Parathyroid adenoma (tissue), 2 donors: ENCODE results near the gene DACH1.

ENCODE experiments used
- H2AFZ ChIP-seq: fragments of 300-600 bp; sonication (generic); one replicate; pipeline ENCODE4 v1.7.0; 2017; ENCODE audit warnings: antibody characterized with exemption, mild to moderate bottlenecking
- H3K27ac ChIP-seq: fragments of 300-600 bp; sonication (generic); one replicate; pipeline ENCODE4 v1.7.0; 2017
- H3K27me3 ChIP-seq: fragments of 300-600 bp; sonication (generic); one replicate; pipeline ENCODE4 v1.7.0; 2017; ENCODE audit warnings: low read length; ENCODE audit not compliant: control insufficient read depth, insufficient read depth
- H3K36me3 ChIP-seq: fragments of 300-600 bp; sonication (generic); one replicate; pipeline ENCODE4 v1.7.0; 2017; ENCODE audit warnings: low read length; ENCODE audit not compliant: control insufficient read depth, insufficient read depth
- H3K4me1 ChIP-seq: fragments of 300-600 bp; sonication (generic); one replicate; pipeline ENCODE4 v1.7.0; 2017; ENCODE audit warnings: control low read depth
- H3K4me2 ChIP-seq: fragments of 300-600 bp; sonication (generic); one replicate; pipeline ENCODE4 v1.7.0; 2017; ENCODE audit warnings: low read length
- H3K4me3 ChIP-seq: fragments of 300-600 bp; sonication (generic); one replicate; pipeline ENCODE4 v1.7.0; 2017; ENCODE audit warnings: low read depth, low read length
- H3K79me2 ChIP-seq: fragments of 300-600 bp; sonication (generic); one replicate; pipeline ENCODE4 v1.7.0; 2017; ENCODE audit warnings: control low read depth
- H3K9ac ChIP-seq: fragments of 300-600 bp; sonication (generic); one replicate; pipeline ENCODE4 v1.7.0; 2017; ENCODE audit warnings: mild to moderate bottlenecking
- H3K9me3 ChIP-seq: fragments of 300-600 bp; sonication (generic); one replicate; pipeline ENCODE4 v1.7.0; 2017; ENCODE audit warnings: low read length; ENCODE audit not compliant: control insufficient read depth
- CTCF ChIP-seq: fragments of 300-600 bp; sonication (generic); IDR thresholded peaks from one replicate; pipeline ENCODE4 v1.7.0; 2017; ENCODE audit warnings: antibody characterized with exemption, mild to moderate bottlenecking
- donor health status: primary hyperparathyroidism.

DACH1 gene

GRCh38 chr13:71729441-71729840 is 137.6 kb downstream of the DACH1 start:
- Histone ChIP-seq H3K4me3 (no peak overlapping the region), H3K36me3 (no peaks in the 10 kb centered on the region), H3K9me3 (no peaks in the 10 kb centered on the region), H2AFZ (no peak overlapping the region), H3K4me1 (no peaks in the 10 kb centered on the region), H3K27me3 (no peaks in the 10 kb centered on the region), H3K9ac (no peak overlapping the region), H3K27ac (no peak overlapping the region), H3K4me2 (no peak overlapping the region), H3K79me2 (no peaks in the 10 kb centered on the region)
- no peak for TF ChIP-seq CTCF

GRCh38 chr13:71727662-71728061 is 139.3 kb downstream of the DACH1 start:
- Histone ChIP-seq H3K9me3 (no peaks in the 10 kb centered on the region), H3K27me3 (no peaks in the 10 kb centered on the region), H3K4me2 (no peak overlapping the region), H3K9ac (no peak overlapping the region), H3K4me1 (no peaks in the 10 kb centered on the region), H3K36me3 (no peaks in the 10 kb centered on the region), H3K27ac (no peak overlapping the region), H3K4me3 (no peak overlapping the region), H3K79me2 (no peaks in the 10 kb centered on the region), H2AFZ (no peak overlapping the region)
- TF ChIP-seq CTCF: no peak

GRCh38 chr13:71727042-71727441 is 140.0 kb downstream of the DACH1 start:
- H3K4me1 ChIP-seq: no peaks in the 10 kb centered on the region
- no peak overlapping the region for H3K27ac ChIP-seq
- no peaks in the 10 kb centered on the region for H3K79me2 ChIP-seq
- no peaks in the 10 kb centered on the region for H3K27me3 ChIP-seq
- no peak for TF ChIP-seq CTCF
- no peak overlapping the region for H3K9ac ChIP-seq
- no peak overlapping the region for H3K4me2 ChIP-seq
- H2AFZ ChIP-seq: no peak overlapping the region
- no peak overlapping the region for H3K4me3 ChIP-seq
- no peaks in the 10 kb centered on the region for H3K36me3 ChIP-seq
- no peaks in the 10 kb centered on the region for H3K9me3 ChIP-seq

GRCh38 chr13:71722206-71722605 is 144.8 kb downstream of the DACH1 start:
- Histone ChIP-seq H3K79me2 (no peaks in the 10 kb centered on the region), H3K9me3 (no peaks in the 10 kb centered on the region), H3K27me3 (no peaks in the 10 kb centered on the region), H3K27ac (no peak overlapping the region), H3K4me3 (no peak overlapping the region), H3K36me3 (no peaks in the 10 kb centered on the region), H3K4me2 (no peak overlapping the region), H3K4me1 (no peaks in the 10 kb centered on the region), H3K9ac (no peak overlapping the region), H2AFZ (no peak overlapping the region)
- no peak for TF ChIP-seq CTCF

GRCh38 chr13:71721104-71721503 is 145.9 kb downstream of the DACH1 start:
- no peak for TF ChIP-seq CTCF
- no peak overlapping the region for H3K4me3 ChIP-seq
- H3K27ac ChIP-seq: no peak overlapping the region
- no peaks in the 10 kb centered on the region for H3K9me3 ChIP-seq
- H3K4me1 ChIP-seq: no peaks in the 10 kb centered on the region
- H3K36me3 ChIP-seq: no peaks in the 10 kb centered on the region
- H2AFZ ChIP-seq: no peak overlapping the region
- no peak overlapping the region for H3K9ac ChIP-seq
- H3K79me2 ChIP-seq: no peaks in the 10 kb centered on the region
- H3K4me2 ChIP-seq: no peak overlapping the region
- H3K27me3 ChIP-seq: no peaks in the 10 kb centered on the region
